ENCODE results near the gene ADGRD2.

The ADGRD2 gene

DNA sequence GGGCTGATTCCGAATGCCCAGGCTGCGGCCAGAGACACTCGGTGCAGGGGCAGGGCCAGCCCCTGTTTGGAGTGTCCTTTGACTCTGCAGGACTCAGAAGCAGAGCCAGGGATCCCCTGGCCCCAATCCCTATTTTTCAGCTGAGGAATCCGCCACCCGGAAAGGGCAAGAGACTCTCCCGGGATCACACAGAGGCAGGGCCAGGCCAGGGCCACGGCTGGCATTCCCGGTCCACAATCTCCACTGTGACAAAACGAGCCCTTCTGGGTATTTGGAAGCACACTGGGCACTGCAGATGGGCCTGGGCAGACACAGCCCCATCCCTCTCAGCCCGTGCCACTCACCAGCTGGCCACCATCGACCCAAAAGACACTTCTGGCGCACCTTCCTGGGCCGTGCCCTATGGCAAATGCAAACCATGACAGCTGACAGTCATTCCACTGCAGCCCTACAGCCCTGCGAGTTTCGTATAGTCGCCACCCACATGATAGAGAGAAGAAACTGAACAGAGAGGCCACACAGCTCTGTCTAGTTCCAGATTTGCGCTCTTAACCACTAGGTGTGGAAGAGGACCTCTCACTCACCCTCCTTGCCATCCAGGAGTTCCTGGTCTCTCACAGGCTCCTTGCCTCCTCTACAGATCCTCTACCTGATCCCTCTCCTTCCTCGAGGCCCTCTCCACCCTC, 43.7 kb downstream of the ADGRD2 start:
- H3K36me3 ChIP-seq (ENCODE audit: control insufficient read depth in 1 of 2, insufficient read depth in 2 of 2, low read length in 2 of 2) = no peaks in the 10 kb centered on the region
- H3K27me3 ChIP-seq (ENCODE audit: low read depth, low read length) = no peaks in the 10 kb centered on the region
- no peak overlapping the region for H3K4me3 ChIP-seq (ENCODE audit: low read depth in 1 of 2, low read length in 2 of 2)
- no peaks in the 10 kb centered on the region for H3K9me3 ChIP-seq (ENCODE audit: control insufficient read depth in 1 of 2, low read length in 2 of 2)
- H3K27ac ChIP-seq (ENCODE audit: low read length) = no peak overlapping the region
- H3K4me1 ChIP-seq (ENCODE audit: control insufficient read depth in 1 of 2, insufficient read depth in 2 of 2, low read length in 2 of 2) = no peaks in the 10 kb centered on the region

DNA sequence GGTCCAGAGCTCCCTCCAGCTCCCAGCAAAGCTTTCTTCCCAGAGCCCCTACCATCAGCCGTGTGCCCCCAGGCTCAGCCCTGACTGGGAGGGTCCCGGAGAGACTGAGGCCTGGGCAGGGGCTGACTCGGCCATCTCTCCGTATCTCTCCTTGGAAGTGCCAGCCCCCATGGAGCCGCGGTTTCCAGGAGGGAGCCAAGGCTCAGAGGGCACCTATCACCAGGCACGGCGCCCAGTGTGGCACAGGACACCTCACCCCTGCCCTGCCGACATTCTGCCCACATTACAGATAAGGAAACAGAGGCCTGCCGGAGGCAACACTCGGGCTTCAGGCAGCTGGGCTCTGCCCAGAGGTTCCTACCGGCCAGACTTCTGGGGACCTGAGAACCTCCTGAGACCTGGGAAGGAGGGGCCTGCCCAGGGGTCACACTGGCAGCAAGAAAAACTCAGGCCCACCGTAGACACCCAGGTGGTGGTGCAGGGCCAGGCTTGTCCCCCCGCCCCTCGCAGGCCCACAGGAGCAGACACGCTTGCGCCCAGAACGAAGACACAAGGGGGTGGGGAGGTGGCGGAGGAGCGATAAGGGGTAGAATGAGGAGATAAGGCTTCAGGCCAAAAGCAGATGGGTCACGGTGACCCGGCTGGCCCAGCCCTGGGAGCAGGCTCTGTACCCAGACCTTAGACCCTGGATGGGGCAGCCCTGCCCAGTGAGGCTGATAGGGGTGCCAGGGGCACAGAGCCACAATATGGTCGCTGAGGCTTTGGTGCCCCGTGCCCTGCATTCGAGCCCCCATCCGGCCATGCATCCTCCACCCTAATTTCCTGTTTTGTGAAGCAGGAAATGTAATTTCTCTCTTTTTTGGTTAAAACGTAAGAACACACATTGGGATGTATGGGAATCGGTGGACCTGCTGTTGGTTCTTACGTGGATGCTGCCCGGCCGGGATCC, 45.1 kb downstream of the ADGRD2 start:
- Histone ChIP-seq H3K36me3 (ENCODE audit: control insufficient read depth in 1 of 2, insufficient read depth in 2 of 2, low read length in 2 of 2) (no peaks in the 10 kb centered on the region), H3K4me1 (ENCODE audit: control insufficient read depth in 1 of 2, insufficient read depth in 2 of 2, low read length in 2 of 2) (no peaks in the 10 kb centered on the region), H3K9me3 (ENCODE audit: control insufficient read depth in 1 of 2, low read length in 2 of 2) (no peaks in the 10 kb centered on the region), H3K4me3 (ENCODE audit: low read depth in 1 of 2, low read length in 2 of 2) (no peak overlapping the region), H3K27ac (ENCODE audit: low read length) (no peak overlapping the region), H3K27me3 (ENCODE audit: low read depth, low read length) (no peaks in the 10 kb centered on the region)

DNA sequence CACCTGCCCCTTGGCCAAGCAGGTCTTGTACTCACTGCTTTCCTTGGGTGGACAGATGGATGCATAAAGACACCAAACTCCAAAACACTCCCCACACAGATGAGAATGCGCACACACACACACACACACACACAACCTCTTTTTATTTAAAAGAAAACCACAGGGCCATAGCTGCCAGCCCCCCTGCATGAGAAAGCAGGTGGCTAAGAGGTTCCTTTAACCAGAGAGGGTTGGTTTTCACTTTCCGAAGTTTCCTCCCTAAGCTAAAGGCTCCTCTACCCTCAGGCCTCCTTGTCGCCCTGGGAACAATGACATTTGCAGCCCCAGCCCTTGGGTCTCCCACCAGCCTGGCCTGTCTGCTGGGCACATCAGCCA, 45.8 kb downstream of the ADGRD2 start:
- Histone ChIP-seq H3K9me3 (ENCODE audit: control insufficient read depth in 1 of 2, low read length in 2 of 2) (no peaks in the 10 kb centered on the region), H3K36me3 (ENCODE audit: control insufficient read depth in 1 of 2, insufficient read depth in 2 of 2, low read length in 2 of 2) (no peaks in the 10 kb centered on the region), H3K4me1 (ENCODE audit: control insufficient read depth in 1 of 2, insufficient read depth in 2 of 2, low read length in 2 of 2) (no peaks in the 10 kb centered on the region), H3K27me3 (ENCODE audit: low read depth, low read length) (peaks cover 4% of the 10 kb centered on the region), H3K27ac (ENCODE audit: low read length) (no peak overlapping the region), H3K4me3 (ENCODE audit: low read depth in 1 of 2, low read length in 2 of 2) (no peak overlapping the region)

DNA sequence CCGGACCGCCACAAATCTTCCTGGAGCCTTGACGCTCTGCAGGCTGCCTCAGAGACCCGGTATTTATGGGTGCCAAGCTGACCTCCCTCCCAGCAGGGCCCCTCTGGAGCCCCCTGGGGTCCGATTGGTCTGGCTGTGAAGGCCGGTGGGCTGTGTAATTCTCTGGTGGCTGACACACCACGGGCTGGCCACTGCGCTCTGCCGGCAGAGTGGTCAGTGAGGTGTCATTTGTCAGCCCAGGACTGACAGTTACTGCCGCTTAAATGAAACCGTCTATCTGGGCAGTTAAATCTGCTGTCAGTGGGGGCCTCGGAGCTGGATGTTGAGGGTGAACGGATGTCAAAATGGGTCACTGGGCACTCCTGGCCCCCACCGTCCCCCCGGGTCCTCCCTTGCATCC, 46.2 kb downstream of the ADGRD2 start:
- no peaks in the 10 kb centered on the region for H3K4me1 ChIP-seq (ENCODE audit: control insufficient read depth in 1 of 2, insufficient read depth in 2 of 2, low read length in 2 of 2)
- peaks cover 8% of the 10 kb centered on the region for H3K27me3 ChIP-seq (ENCODE audit: low read depth, low read length)
- no peaks in the 10 kb centered on the region for H3K36me3 ChIP-seq (ENCODE audit: control insufficient read depth in 1 of 2, insufficient read depth in 2 of 2, low read length in 2 of 2)
- H3K27ac ChIP-seq (ENCODE audit: low read length) = no peak overlapping the region
- no peaks in the 10 kb centered on the region for H3K9me3 ChIP-seq (ENCODE audit: control insufficient read depth in 1 of 2, low read length in 2 of 2)
- no peak overlapping the region for H3K4me3 ChIP-seq (ENCODE audit: low read depth in 1 of 2, low read length in 2 of 2)

DNA sequence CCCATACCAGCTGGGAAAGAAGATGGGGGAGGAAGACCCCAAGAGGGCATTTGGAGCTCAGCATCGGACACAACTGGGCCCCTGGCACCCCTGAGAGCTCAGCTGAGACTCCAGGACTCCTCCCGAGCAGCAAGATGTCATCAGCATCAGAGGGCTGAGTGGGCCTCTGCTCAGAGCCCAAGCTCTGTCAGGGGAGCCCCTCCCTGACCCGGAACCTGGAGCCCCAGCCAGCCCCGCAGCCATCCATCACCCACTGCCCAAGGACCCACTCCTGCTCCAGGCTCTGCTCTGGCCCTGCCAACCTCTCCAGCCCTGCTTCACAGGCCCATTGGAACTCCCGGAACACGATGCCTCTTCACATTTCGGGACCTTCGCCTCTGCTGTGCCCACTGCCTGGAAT, 47.2 kb downstream of the ADGRD2 start:
- Histone ChIP-seq H3K4me1 (ENCODE audit: control insufficient read depth in 1 of 2, insufficient read depth in 2 of 2, low read length in 2 of 2) (no peaks in the 10 kb centered on the region), H3K27ac (ENCODE audit: low read length) (no peak overlapping the region), H3K9me3 (ENCODE audit: control insufficient read depth in 1 of 2, low read length in 2 of 2) (no peaks in the 10 kb centered on the region)

DNA sequence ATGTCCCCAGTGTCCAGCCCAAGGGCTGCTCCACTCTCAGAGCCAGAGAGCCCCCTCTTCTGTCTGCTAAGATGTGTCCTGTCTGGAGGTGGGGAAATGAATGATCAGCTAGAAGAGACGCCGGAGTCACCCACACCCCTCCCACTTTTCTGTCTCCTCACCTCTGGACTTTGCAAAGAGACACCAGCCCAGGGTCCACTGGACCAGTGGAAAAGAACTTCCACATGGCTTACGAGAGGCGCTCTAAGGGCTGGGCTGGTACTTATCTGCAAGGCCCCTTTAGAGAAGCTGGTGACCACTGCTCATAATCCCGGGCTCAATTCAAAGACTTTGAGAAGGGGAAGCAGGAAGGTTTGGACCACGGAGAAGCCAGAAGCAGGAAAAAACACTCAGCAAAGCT, 47.8 kb downstream of the ADGRD2 start:
- Histone ChIP-seq H3K27ac (ENCODE audit: low read length) (no peak overlapping the region), H3K36me3 (ENCODE audit: control insufficient read depth in 1 of 2, insufficient read depth in 2 of 2, low read length in 2 of 2) (no peaks in the 10 kb centered on the region), H3K4me3 (ENCODE audit: low read depth in 1 of 2, low read length in 2 of 2) (no peak overlapping the region), H3K9me3 (ENCODE audit: control insufficient read depth in 1 of 2, low read length in 2 of 2) (no peaks in the 10 kb centered on the region), H3K4me1 (ENCODE audit: control insufficient read depth in 1 of 2, insufficient read depth in 2 of 2, low read length in 2 of 2) (peaks cover 0 to 1% of the 10 kb centered on the region in 2 donors), H3K27me3 (ENCODE audit: low read depth, low read length) (peaks cover 22% of the 10 kb centered on the region)

More for the DNA sequence above, 47.2 kb downstream of the ADGRD2 start:
- no peak overlapping the region for H3K4me3 ChIP-seq (ENCODE audit: low read depth in 1 of 2, low read length in 2 of 2)
- peaks cover 16% of the 10 kb centered on the region for H3K27me3 ChIP-seq (ENCODE audit: low read depth, low read length)
- no peaks in the 10 kb centered on the region for H3K36me3 ChIP-seq (ENCODE audit: control insufficient read depth in 1 of 2, insufficient read depth in 2 of 2, low read length in 2 of 2)

DNA sequence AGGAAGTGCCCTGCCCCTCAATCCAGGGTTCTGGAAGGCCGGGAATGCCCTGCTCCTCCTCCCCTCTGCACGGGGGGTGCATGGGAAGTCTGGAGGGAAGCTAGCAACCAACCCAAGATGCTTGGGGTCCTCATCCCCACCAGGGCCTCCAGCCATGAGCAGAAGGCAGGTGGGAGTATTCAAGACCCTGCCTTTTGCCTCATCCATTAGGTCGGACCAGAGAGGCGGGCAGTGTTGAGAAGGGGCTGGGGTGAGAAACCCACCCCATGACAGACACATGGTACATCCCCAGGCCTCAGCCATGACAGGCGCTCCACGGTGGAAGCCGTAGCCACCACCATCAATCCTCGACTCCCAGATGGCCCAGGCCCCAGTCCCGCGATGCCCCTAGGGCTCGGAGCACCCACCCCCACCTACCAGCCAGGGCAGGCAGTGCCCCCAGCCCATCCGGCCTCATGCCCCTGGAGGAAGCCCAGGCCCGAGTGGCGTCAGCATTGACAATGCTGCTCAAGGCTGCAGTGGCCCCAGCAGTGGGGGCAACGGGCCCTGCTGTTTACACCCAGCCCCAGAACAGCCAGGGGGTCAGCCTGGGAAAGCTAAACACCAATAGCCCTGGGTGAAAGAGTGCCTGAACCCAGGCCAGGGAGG, 48.4 kb downstream of the ADGRD2 start:
- H3K9me3 ChIP-seq (ENCODE audit: control insufficient read depth in 1 of 2, low read length in 2 of 2) = no peaks in the 10 kb centered on the region
- no peaks in the 10 kb centered on the region for H3K36me3 ChIP-seq (ENCODE audit: control insufficient read depth in 1 of 2, insufficient read depth in 2 of 2, low read length in 2 of 2)
- no peak overlapping the region for H3K4me3 ChIP-seq (ENCODE audit: low read depth in 1 of 2, low read length in 2 of 2)
- H3K27ac ChIP-seq (ENCODE audit: low read length) = no peak overlapping the region
- H3K4me1 ChIP-seq (ENCODE audit: control insufficient read depth in 1 of 2, insufficient read depth in 2 of 2, low read length in 2 of 2) = peaks cover 0 to 7% of the 10 kb centered on the region in 2 donors
- H3K27me3 ChIP-seq (ENCODE audit: low read depth, low read length) = peaks cover 27% of the 10 kb centered on the region

DNA sequence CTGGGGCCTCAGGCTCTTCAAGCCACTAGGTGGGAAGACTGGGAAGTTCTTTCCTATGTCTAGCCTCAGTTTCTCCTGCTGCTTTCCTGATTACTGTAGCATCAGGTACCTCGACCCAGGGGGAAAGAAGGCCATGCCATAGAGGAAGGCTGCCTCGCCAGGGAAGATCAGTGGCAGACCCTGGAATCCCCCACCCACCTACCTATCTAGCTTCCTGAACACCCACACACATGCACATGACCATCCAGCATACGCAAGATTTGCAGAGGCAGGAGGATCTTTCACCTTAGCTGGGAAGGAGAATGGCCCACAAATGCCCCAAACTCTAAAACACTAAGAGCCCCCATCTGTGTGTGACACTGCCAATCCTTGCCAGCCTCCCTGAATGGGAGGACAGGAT, 49.0 kb downstream of the ADGRD2 start:
- no peak overlapping the region for H3K27ac ChIP-seq (ENCODE audit: low read length)
- peaks cover 0 to 13% of the 10 kb centered on the region in 2 donors for H3K4me1 ChIP-seq (ENCODE audit: control insufficient read depth in 1 of 2, insufficient read depth in 2 of 2, low read length in 2 of 2)
- peaks cover 33% of the 10 kb centered on the region for H3K27me3 ChIP-seq (ENCODE audit: low read depth, low read length)
- H3K4me3 ChIP-seq (ENCODE audit: low read depth in 1 of 2, low read length in 2 of 2) = no peak overlapping the region
- no peaks in the 10 kb centered on the region for H3K36me3 ChIP-seq (ENCODE audit: control insufficient read depth in 1 of 2, insufficient read depth in 2 of 2, low read length in 2 of 2)
- no peaks in the 10 kb centered on the region for H3K9me3 ChIP-seq (ENCODE audit: control insufficient read depth in 1 of 2, low read length in 2 of 2)

DNA sequence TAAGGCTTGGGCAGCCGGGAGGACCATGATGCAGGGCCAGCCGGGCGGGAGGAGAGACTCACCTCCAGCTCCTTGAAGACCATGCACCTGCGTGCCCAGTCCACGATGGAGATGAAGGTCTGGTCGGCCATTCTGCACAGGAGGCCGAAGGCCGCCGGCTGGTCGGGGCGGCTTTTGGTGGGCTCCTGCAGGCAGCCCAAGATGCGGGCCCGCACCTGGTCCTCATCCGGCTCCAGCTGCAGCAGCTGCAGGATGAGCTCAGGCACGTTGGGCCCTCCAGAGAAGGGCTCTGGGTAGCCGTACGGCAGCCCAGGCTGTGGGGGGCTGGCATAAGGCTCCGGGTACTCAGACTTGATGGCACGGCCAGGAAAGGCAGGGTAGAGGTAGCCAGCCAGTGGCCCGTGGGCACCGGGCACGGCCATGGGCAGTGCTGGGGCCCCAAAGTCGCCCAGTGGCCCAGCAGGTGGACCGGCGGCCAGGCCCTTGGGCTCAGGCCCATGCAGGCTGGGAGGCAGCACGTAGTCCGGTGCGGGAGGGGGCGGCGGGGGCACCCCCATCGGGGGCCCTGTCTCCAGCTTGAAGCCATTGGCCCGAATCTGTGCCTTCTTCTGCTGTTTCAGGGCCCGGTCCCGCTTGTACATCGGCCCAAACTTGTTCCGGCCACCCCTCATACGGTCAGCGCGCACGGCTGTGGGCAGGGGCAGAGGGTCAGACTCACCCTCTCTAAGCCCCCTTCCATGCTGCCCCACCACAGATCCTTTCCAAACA, 50.0 kb downstream of the ADGRD2 start:
- Histone ChIP-seq H3K4me3 (ENCODE audit: low read depth in 1 of 2, low read length in 2 of 2) (no peak overlapping the region), H3K4me1 (ENCODE audit: control insufficient read depth in 1 of 2, insufficient read depth in 2 of 2, low read length in 2 of 2) (peaks cover 0 to 18% of the 10 kb centered on the region in 2 donors), H3K9me3 (ENCODE audit: control insufficient read depth in 1 of 2, low read length in 2 of 2) (no peaks in the 10 kb centered on the region), H3K36me3 (ENCODE audit: control insufficient read depth in 1 of 2, insufficient read depth in 2 of 2, low read length in 2 of 2) (no peaks in the 10 kb centered on the region), H3K27me3 (ENCODE audit: low read depth, low read length) (peaks cover 37% of the 10 kb centered on the region), H3K27ac (ENCODE audit: low read length) (no peak overlapping the region)

DNA sequence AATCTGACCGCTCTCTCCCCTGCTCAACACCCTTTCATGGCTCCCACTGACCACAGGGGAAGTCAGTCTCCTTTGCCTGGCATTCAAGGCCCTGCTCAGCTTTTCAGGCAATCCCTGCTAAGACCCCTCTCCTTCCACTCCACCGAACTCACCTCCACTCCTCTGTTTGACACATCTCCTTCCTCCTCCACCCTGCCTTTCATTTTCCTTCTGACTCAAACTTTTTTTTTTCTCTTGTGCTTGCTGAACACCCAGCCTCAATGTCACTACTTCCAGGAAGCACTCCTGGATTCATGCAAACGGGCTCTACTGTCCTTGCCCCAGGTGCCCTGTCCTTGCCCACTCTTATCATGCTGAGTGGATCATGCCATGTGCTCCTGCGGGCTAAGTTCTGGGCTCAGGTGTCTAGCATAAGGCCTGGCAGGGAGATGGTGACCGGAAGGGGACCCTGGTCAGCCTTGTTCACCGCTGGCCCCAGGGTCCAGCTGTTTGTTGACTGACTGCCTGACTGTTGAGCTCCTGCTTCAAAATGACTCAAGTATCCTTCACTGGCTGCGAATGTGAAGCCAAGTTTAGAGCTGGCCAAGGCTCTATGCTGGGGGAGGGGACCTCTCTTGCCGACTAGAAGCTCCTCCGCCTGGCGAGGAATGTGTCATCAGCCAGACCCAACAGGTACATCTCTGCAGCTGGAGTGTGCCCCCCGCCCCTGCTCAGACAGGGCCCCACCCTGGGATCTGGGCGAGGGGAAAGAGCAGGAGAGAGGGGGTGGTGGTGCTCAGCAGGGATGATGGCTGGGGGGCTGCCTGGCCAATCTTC, 50.8 kb downstream of the ADGRD2 start:
- Histone ChIP-seq H3K4me3 (ENCODE audit: low read depth in 1 of 2, low read length in 2 of 2) (no peak overlapping the region), H3K9me3 (ENCODE audit: control insufficient read depth in 1 of 2, low read length in 2 of 2) (no peaks in the 10 kb centered on the region), H3K27ac (ENCODE audit: low read length) (no peak overlapping the region), H3K27me3 (ENCODE audit: low read depth, low read length) (peaks cover 45% of the 10 kb centered on the region), H3K4me1 (ENCODE audit: control insufficient read depth in 1 of 2, insufficient read depth in 2 of 2, low read length in 2 of 2) (peaks cover 0 to 18% of the 10 kb centered on the region in 2 donors), H3K36me3 (ENCODE audit: control insufficient read depth in 1 of 2, insufficient read depth in 2 of 2, low read length in 2 of 2) (no peaks in the 10 kb centered on the region)

Data from muscle layer of duodenum (tissue), 2 donors.